GM18502 (cell line): ENCODE measurements around the gene GRAMD1A.
A peak's percentile ranks its signal among the peaks of the same experiment; 100 is the strongest.

Experiments used
- ATAC-seq: cut with Tn5 transposase; IDR thresholded peaks from one replicate; pipeline ENCODE4 v1.9.1; 2021; ENCODE audit warnings: mild to moderate bottlenecking; ENCODE audit not compliant: unreplicated experiment, poor library complexity

Gene GRAMD1A

DNA sequence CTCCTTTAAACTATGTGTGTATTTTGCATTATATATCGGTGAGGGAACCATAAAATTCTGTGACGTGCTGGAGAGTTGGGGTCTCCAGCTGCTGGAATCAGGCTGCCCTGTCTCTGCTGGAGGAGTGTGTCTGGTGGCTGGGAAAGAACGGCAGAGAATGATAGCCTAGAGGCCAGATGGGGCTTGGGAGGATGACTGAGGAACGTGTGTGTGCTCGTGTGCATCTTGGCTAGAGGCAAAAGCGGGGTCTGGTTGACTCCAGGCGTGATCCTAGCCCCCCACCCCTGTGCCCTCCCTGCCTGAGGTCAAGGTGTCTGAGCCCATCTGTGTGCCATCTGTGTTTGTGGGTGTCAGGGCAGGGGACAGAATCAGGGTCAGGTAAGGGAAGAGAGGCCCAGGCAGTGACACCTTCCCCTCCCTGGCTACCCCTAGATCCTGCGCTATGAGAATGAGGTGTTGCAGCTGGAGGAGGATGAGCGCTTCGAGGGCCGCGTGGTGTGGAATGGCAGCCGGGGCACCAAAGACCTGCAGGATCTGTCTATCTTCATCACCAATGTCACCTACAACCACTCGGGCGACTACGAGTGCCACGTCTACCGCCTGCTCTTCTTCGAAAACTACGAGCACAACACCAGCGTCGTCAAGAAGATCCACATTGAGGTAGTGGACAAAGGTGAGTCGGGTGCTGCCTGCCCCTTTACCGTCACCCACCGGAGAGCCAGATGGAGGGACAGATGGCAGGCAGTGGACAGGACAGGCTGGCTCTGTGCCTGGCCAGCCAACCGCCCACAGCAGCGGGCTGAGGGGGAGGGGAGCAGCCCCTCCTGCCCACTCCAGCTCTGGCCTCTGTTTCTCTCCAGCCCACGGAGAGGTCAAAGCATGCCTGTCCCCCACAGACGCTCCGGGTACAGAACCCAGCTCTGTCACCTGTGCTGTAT is 33.2 kb downstream of the GRAMD1A start:
- ATAC-seq: no peak

DNA sequence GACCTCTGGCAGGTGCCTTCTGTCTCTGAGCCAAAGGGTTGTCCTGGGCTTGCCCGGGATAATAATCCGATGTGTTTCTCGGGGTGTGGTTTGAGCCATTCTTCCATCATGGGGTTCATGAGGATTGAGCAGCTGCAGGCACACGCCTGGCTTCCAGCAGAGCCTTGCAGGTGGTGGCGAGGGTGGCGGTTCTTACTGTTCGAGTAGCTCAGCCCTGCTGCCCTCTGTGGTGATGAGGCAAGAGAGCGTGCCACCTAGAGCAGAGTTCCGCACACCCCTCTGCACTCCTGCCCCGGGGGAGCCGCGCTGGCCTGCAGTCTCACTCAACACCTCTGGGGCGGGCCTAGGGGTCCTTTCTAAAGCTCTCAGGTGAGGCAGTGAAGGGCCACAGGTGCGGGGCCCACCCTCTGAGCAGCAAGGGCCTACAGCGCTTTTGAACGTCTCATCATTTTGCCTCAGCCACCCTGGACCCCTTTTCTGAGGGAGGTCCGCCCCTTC is 33.9 kb downstream of the GRAMD1A start:
- no peak for ATAC-seq

DNA sequence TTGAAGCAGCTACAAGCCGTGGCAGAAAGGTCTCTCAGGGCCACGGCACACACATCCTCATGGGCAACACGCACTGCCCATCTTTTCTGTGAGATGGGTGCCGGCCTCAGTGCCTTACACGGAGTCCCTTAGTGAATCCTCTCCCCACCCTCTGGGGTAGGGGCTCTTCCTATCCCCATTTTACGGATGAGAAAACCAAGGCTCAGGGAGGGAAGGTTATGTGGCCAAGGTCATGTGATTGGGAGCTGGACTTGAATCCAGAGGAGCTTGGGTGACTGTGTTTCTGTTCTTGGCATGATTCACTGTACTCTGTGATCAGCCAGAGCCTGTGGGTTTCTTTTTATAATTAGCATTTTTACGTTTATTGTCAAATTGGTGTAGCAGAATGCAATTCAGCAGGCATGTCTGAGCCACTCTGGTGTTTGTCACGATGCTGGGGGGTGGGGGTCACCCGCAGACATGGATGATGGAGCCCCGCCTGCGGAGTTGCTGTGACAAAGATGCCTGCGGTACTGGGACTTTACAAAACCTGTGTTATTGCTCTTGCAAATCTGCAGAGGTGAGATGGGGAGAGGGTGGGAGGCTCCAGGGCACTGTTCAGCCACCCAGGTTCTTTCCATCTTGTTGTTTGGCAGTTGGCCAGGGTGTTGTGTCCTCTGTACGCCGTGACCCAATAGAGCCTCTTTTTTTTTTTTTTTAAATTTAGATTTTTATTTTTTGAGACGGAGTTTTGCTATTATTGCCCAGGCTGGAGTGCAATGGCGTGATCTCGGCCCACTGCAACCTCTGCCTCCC is 34.7 kb downstream of the GRAMD1A start:
- no peak for ATAC-seq

DNA sequence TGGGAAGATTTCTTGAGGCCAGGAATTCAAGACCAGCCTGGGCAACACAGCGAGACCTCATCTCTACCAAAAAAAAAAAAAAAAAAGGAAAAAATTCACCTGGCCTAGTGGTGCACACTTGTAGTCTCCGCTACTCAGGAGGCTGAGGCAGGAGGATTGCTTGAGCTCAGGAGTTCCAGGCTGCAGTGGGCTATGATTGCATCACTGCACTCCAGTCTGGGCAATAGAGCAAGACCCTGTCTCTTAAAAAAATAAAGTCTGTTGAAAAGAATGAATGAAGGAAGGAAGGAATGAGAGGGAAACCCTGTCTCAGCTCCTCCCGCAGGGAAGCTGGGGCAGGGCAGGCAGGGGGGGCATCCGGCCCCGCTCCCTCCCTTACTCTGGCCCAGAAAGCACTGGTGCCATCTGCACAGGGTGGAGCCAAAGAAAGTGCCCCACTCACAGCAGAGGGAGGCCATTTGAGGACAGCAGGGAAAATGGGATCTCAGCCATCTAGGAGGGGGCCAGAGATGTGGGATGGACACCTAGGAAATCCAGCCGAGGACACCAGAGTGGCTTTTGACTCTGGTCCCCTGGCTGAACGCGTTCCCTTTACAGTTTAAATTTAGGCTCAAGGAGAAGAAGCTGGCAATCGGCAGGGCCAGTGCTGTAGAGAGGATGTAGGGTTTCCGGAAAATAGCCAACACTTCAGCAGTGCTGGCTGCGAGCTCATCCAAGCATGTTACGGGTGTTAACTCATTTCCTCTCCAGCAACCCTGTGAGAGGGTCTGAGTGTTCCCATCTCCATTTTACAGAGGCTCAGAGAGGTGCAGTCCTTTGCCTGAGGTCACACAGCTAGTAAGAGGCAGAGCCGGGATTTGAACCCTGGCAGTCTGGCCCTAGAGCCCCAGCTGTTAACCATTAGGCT is 37.8 kb downstream of the GRAMD1A start:
- no peak for ATAC-seq

DNA sequence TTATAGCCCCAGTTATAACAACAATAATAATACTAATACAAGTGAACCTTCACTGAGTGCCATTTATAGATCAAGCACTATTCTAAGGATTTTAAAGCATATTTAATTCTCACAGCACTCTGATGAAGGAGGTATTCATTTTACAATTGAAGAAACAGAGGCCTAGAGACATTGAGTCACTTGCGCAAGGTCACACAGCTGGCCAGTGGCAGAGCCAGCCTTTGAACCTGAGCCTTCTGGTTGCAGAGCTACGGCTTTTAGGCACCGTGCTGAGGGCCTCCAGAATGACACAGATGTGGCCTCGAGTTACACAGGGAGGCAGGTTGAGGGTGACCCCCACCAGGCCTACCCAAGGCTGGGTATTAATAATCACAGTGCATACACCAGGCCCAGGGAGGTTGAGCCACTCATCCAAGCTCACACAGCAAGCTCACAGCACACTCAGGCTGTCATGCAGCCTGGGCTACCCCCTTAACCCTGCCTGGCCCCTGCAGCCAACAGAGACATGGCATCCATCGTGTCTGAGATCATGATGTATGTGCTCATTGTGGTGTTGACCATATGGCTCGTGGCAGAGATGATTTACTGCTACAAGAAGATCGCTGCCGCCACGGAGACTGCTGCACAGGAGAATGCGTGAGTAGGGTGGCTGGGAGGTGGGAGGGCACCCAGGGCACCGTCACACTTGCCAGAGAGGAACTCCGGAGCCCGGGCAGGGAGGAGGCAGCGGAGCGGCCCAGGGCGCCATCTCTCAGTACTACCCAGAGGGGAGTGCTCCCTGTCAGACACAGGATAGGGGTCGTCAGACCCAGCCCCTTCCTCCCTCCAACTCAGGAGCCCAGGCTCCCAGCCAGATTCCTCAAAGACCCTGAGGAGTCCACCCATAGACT is 38.7 kb downstream of the GRAMD1A start:
- no peak for ATAC-seq

DNA sequence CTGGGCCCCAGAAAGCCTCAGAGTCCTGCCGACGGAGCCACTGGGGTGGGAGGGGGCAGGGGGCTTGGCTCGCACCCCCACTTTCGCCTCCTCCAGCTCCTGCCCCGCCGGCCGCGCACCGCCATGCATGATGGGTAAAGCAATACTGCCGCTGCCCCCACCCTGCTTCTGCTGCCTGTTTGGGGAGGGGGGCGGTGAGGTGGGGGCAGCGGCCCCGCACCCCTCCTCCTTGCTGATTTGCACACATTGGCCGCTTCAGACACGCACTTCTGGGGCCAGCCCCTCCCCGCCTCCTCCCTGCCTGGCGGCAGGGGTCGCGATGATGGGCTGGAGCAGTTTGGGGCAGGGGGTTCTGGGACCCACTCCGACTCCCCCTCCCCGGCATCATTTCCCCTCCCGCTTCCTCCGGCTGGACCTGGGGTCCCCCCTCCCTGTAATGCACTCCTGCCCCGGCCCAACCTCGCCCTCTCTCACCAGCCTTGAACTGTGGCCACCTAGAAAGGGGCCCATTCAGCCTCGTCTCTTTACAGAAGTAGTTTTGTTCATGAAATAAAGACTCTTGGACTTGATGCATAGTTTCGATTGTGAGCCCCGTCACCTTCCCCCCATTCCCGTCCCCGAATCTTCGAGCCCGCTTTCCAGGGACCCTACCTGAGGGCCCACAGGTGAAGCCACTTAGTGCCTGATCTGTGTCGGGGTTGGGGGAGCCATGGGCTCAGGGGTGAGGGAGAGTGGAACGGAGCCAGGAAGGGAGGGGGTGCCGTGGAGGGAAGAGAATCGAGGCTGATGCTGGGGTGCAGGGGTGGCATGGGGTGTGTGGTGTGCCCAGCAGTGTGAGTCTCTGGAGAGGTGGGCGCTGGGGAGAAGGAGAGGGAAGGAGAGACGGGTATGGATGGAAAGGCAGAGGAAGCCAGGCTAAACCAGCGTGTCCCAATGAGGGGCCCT is 40.0 kb downstream of the GRAMD1A start:
- no peak for ATAC-seq

DNA sequence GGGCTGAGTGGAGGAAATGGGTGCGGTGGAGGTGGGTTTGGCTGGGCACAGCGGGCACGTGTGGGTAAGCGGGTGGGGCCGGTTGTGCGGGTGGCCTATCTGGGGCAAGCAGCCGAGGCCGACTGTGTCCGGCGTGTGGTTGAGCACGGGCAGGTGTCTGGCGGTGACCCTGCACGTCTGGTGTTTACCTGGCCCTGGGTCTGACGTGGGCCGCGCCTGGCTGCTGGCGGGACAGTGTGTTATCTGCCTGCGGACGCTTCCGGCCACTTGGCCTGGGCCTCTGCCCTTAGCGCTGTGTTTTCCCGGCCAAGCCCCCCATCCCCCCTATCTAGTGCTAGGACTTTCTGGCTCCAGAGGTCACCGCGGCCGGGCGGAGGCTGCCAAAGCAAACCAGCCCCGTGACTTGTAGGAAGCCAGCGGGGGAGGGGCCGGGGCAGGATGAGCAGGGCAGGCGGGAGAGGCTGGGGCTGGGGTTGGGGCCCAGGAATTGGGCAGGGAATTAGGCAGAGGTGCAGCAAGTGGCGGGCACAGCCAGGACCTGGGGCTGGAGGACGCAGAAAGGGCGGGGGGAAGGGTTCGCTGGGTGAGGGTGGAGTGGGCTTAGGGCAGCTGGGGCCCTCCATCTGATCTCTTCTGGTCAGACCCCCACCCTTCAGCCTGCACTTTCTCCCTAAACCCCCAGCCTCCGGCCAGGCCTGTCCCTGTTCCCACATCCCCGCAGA is 40.9 kb downstream of the GRAMD1A start:
- no peak for ATAC-seq

DNA sequence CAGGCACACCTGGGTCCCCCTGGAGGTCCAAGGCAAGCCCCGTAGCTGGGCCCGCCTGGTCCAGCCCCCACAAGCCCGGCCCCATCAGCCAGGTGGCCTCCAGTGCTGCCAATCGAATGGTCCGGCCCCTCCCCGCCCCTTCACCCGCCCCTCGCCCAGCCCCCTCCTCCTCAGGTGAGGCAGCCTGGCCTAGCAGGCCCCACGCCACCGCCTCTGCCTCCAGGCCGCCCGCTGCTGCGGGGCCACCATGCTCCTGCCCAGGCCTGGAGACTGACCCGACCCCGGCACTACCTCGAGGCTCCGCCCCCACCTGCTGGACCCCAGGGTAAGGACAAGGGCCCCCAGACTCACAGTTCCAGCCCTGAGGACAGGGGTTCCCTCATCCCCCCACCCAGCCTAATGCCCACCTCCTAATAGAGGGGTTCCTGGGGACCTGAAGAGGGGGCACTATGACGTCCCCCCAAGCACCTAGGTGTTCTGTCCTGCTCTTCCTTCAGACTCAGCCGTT is 41.5 kb downstream of the GRAMD1A start, which contains the start of gene HPN:
TSS of gene HPN (plus strand) at position 174 of the 508 bp plus-strand sequence. CDS start 786 bp downstream, outside the sequence.
- no peak for ATAC-seq

DNA sequence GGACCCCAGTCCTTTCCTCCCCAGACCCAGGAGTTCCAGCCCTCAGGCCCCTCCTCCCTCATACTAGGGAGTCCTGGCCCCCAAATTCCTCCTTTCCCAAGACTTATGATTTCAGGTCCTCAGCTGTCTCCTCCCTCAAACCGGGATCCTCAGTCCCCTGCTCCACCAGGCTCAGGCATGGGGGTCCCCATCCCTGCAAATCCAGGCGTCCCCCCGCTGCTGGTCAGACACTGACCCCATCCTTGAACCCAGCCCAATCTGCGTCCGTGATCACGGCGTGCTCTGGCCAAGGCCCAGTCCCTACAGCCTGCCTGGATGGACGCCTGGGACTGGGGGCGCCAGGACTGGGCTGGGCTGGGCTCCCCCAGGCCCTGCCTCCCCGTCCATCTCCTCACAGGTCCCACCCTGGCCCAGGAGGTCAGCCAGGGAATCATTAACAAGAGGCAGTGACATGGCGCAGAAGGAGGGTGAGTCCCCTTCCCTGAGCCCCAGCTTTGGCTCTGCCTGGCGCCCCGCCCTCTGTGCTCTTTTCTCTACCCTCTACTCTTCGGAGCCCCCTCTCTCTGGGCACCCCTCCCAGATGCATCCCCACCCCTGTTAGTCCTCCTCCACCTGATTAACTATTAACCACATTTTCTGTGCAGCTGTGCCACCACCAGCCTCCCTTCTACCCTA is 42.1 kb downstream of the GRAMD1A start:
- ATAC-seq: no peak

DNA sequence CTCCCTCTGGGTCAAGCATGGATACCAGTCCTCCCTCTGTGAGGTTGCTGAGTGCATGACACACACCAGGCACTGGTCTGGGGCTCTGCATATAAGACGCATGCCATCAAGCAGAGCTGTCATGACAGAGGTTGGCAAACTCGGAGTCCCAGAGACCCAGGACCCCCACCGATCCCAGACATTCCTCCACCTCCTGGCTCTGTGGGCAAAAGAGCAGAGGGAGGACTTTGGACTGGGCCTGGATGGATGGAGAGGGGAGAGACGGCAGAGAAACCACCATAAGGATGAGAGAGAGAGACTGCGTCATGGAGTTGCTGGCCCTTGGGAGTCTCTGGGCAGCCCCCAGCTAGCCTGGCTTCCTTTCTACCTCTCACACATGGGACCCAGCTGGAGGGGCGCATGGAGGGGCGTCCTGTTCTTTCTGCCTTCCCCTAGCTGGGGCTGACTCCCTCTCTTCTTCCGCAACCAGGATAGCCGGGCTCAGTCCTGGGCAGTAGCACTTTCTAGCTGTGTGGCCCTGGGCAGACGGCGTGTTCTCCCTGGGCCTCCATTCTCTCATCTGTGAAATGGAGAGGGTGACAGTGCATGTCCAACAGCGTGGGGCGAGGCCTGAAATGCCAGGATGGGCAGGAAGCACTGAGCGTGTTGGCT is 43.0 kb downstream of the GRAMD1A start:
- ATAC-seq: no peak

DNA sequence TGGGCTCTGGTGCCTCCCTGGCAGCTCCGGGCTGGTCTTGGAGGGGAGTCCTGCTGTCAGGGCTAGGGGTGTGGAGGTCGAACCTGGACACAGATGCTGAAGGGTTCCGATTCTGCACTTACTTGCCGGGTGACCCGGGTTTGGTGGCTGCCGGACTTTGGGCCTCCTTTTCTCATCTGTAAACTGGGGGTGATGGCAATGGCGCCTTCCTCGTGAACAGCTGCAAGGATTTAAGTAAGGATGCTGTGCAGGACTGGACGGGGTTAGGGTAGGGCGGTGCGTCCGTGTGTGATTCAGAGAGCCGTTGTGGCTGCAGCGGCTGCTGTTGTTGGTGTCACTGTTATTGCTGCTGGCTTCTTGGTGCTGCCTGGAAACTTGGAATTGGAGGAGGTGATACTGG is 43.8 kb downstream of the GRAMD1A start:
- no peak for ATAC-seq

DNA sequence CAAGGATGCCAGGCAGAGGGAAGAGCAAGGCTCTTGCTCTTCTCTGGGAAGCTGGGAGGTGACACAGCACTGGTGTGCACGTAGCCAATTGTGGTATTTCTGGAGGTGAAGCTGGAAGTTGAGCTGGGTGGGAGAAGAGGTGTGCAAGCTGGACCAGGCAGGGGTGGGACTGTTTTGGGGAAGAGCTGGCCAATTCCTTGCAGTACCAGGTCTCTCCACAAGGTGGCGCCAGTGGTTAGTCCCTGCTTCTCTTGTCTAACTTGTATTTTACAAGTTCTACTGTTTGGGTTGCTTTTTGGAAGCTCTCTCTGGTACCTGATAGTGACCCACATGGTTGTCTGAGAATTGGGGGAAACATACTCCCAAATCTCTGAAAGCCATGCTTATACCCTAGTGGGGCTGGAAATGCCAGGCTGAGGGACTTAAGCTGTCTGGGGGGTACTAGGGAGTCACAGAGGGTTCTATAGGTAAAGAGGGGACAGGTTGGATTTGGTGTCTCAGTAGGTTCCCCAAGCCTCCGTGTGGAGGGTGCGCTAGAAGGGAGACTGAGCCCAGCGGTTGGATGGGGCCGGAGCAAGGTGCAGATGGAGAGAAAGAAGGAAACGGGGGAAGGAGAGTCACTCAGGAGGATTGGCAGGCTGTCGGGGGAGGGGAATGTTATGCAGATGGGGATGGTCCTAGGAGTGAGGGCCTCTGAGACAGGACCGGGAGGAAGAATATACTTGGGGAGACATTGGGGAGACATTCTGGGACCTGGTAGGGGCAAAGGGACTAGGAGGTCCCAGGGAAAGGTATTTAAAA is 44.4 kb downstream of the GRAMD1A start:
- no peak for ATAC-seq

DNA sequence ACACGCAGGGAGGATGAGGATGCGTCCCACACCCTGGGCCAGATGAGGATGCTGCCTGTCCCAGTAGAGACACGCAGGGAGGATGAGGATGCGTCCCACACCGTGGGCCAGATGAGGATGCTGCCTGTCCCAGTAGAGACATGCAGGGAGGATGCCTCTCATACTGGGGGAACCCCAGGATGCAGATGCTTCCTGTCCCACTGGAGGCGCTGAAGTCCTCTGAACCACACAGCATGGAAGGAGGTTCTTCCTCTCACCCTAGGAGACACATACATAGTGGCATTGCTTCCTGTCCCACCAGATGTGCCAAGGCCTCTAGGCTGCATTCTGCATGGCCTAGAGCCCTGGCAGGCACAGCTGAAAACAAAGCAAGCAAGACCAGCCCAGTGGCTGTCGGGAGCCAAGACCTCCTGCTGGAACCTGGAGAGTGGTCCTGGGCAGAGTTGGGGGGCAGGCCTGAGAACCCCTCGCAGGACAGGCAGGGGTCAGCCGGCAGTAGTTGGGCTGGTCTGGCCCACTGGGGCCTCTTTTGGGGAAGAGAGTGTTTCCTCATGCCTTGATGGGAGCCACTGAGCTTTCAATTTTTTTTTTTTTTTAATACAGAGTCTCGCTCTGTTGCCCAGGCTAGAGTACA is 45.7 kb downstream of the GRAMD1A start:
- peak; percentile 81 for ATAC-seq

DNA sequence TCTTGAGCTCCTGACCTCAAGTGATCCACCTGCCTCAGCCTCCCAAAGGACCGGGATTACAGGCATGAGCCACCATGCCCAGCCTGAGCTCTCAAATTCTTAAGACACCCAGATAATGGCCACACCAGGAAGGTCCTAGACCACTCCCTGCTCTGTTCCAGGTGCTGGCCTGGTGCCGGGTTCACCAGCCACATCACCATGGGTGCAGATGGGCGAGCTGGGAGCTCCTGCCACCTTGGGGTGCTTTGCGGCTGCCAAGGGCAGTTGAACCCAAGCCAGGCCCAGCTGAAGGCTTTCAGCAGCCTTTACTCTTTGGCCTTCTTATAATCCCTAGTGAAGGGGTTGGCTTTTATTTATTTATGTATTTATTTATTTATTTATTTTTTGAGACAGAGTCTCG is 46.3 kb downstream of the GRAMD1A start:
- ATAC-seq: no peak

DNA sequence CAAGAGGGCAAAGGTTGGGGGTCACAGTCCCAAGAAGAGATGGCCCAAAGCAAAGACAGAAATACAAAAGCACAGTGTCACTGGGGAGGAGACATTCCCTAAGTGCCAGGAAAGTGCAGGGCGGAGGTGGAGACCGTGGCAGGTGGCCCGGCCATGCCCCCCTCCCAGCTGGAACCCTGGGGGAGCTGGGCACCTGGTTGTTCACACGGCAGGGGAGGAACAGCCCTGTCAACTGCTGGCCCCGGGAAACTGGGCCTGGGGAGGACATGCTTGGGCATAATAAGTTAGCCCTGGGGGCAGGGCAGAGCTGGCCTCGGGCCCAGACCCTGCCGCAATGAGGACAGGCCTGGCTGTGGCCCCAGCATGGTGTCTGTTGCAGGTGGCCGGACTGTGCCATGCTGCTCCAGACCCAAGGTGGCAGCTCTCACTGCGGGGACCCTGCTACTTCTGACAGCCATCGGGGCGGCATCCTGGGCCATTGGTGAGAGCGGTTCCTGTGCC is 48.8 kb downstream of the GRAMD1A start:
- no peak for ATAC-seq
